GM23338 (cell line): Measurements from ENCODE around the gene SCAND1. TPM values are rescaled to one million over a fixed set of nuclear protein-coding genes. Genes with fewer than 3 reads are reported as not detected.

Experiments
- ATAC-seq: fragments of 200-7000 bp; cut with Tn5 transposase; 3 replicates; pipeline ENCODE4 v1.9.1; 2020
- DNase-seq: peaks from one replicate; pipeline ENCODE4 v3.0.0-alpha.2; 2015; ENCODE audit warnings: low spot score
- H2AFZ ChIP-seq: fragments of 200-600 bp; sonication (generic); 2 replicates; pipeline ENCODE4 v1.8.0; 2016; ENCODE audit warnings: antibody characterized with exemption, mild to moderate bottlenecking, moderate library complexity
- H3F3A ChIP-seq: fragments of 200-600 bp; sonication (generic); replicated peaks from 2 replicates; pipeline ENCODE4 v1.8.0; 2017; ENCODE audit warnings: antibody characterized with exemption, mixed run types, low read depth
- H3K27ac ChIP-seq: fragments of 200-600 bp; sonication (generic); 2 replicates; pipeline ENCODE4 v1.6.1; 2016; ENCODE audit warnings: low read depth
- H3K27me3 ChIP-seq: fragments of 200-600 bp; sonication (generic); 2 replicates; pipeline ENCODE4 v1.8.0; 2016; ENCODE audit warnings: mild to moderate bottlenecking, mixed run types, moderate library complexity; ENCODE audit not compliant: insufficient read depth
- H3K36me3 ChIP-seq: fragments of 200-600 bp; sonication (generic); 2 replicates; pipeline ENCODE4 v1.8.0; 2016; ENCODE audit warnings: mild to moderate bottlenecking; ENCODE audit not compliant: insufficient read depth
- H3K4me1 ChIP-seq: fragments of 200-600 bp; sonication (generic); 2 replicates; pipeline ENCODE4 v1.8.0; 2016; ENCODE audit warnings: mild to moderate bottlenecking, moderate library complexity; ENCODE audit not compliant: insufficient read depth
- H3K4me2 ChIP-seq: fragments of 200-600 bp; sonication (generic); 2 replicates; pipeline ENCODE4 v1.7.1; 2017; ENCODE audit warnings: mixed run types
- H3K4me3 ChIP-seq: fragments of 200-600 bp; sonication (generic); 2 replicates; pipeline ENCODE4 v1.6.1; 2016; ENCODE audit warnings: mixed run types
- H3K79me2 ChIP-seq: fragments of 200-600 bp; sonication (generic); replicated peaks from 2 replicates; pipeline ENCODE4 v1.8.0; 2017; ENCODE audit warnings: mild to moderate bottlenecking; ENCODE audit not compliant: insufficient read depth
- H3K9me2 ChIP-seq: fragments of 200-600 bp; sonication (generic); 2 replicates; pipeline ENCODE4 v1.8.0; 2017; ENCODE audit not compliant: insufficient read depth
- H4K20me1 ChIP-seq: fragments of 200-600 bp; sonication (generic); replicated peaks from 2 replicates; pipeline ENCODE4 v1.8.0; 2017; ENCODE audit warnings: mild to moderate bottlenecking; ENCODE audit not compliant: insufficient read depth
- H3K27ac Mint-ChIP-seq: 2 replicates; pipeline ENCODE4 v1.8.0; 2020; ENCODE audit warnings: inconsistent platforms, mild to moderate bottlenecking, moderate library complexity, mixed read lengths
- H3K27me3 Mint-ChIP-seq: 3 replicates; pipeline ENCODE4 v1.8.0; 2022; ENCODE audit warnings: low read depth, mild to moderate bottlenecking, moderate library complexity, mixed read lengths, inconsistent platforms; ENCODE audit not compliant: insufficient read depth, poor library complexity
- H3K36me3 Mint-ChIP-seq: 3 replicates; pipeline ENCODE4 v1.8.0; 2021; ENCODE audit warnings: low read depth, mild to moderate bottlenecking, inconsistent platforms, moderate library complexity, mixed read lengths
- H3K4me1 Mint-ChIP-seq: 3 replicates; pipeline ENCODE4 v1.8.0; 2020; ENCODE audit warnings: mild to moderate bottlenecking, inconsistent platforms, mixed read lengths
- H3K4me3 Mint-ChIP-seq: 3 replicates; pipeline ENCODE4 v1.8.0; 2021; ENCODE audit warnings: moderate library complexity, mild to moderate bottlenecking, inconsistent platforms, mixed read lengths
- H3K9me3 Mint-ChIP-seq: 3 replicates; pipeline ENCODE4 v1.8.0; 2020; ENCODE audit warnings: moderate library complexity, mild to moderate bottlenecking, inconsistent platforms, mixed read lengths
- CREB1 ChIP-seq: fragments of 250-450 bp; sonication (Bioruptor Pico); IDR thresholded peaks from 2 replicates; pipeline ENCODE4 v1.5.0; 2020; ENCODE audit warnings: low read depth, mild to moderate bottlenecking, moderate library complexity
- EZH2 ChIP-seq: fragments of 200-600 bp; sonication (generic); IDR thresholded peaks from one replicate; pipeline ENCODE4 v1.8.0; 2017; ENCODE audit warnings: antibody characterized with exemption, mild to moderate bottlenecking, low read depth; ENCODE audit not compliant: unreplicated experiment
- JUNB ChIP-seq: IDR thresholded peaks from one replicate; pipeline ENCODE4 v1.6.1; 2016; ENCODE audit warnings: antibody characterized with exemption; ENCODE audit not compliant: unreplicated experiment
- NANOG ChIP-seq: IDR thresholded peaks from 2 replicates; pipeline ENCODE4 v1.6.1; 2016; ENCODE audit warnings: antibody characterized with exemption, borderline replicate concordance
- POLR2AphosphoS5 ChIP-seq: IDR thresholded peaks from 2 replicates; pipeline ENCODE4 v1.6.1; 2016; ENCODE audit warnings: antibody characterized with exemption, low read depth
- REST ChIP-seq: IDR thresholded peaks from one replicate; pipeline ENCODE4 v1.6.1; 2018; ENCODE audit warnings: antibody characterized with exemption; ENCODE audit not compliant: unreplicated experiment
- STAT1 ChIP-seq: IDR thresholded peaks from one replicate; pipeline ENCODE4 v1.6.1; 2016; ENCODE audit warnings: antibody characterized with exemption; ENCODE audit not compliant: unreplicated experiment
- ZNF114 ChIP-seq: fragments of 250-450 bp; sonication (Bioruptor Pico); IDR thresholded peaks from 2 replicates; pipeline ENCODE4 v1.5.0; 2020; ENCODE audit warnings: mild to moderate bottlenecking, moderate library complexity
- ZNF462 ChIP-seq: fragments of 250-450 bp; sonication (Bioruptor Pico); IDR thresholded peaks from 2 replicates; pipeline ENCODE4 v1.5.0; 2020; ENCODE audit warnings: mild to moderate bottlenecking, moderate library complexity
- polyA plus RNA-seq: library from polyadenylated mRNA; unstranded; fragments of >200 nt; fragmentation: Nextera tagmentation; extraction: Ambion mirVana; gene quantifications from 2 replicates; pipeline ENCODE4 v1.2.1, GENCODE V29; 2016
- total RNA-seq: library from RNA; depleted of rRNA; stranded (reverse); fragments of >200 nt; shearing (Covaris generic); gene quantifications from 2 replicates; pipeline ENCODE4 v1.2.3, GENCODE V29; 2014
- TF ChIP-seq, protein P1 (sequence below): IDR thresholded peaks from 2 replicates; pipeline ENCODE4 v1.6.1; 2016; ENCODE audit warnings: antibody characterized with exemption

The SCAND1 gene
- total and polyA plus RNA-seq, 2 experiments from 2014 or later: 118 to 245 TPM

DNA sequence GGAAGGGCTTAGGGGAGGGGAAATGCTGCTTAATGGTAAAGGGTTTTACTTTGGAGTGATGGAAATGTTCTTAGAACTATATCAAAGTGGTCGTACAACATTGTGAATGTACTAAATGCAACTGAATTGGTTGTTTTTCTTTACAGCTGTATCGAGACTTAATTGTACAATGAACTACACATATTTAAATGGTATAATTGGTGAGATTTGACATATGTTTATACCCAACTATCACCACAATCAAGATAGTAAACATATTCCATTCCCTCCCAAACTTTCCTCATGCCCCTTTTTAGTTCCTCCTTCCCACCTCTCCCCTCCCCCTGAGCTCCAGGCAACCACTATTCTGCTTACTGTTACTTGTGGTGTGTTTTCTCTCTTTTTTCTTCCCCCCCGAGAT lies 44.0 kb downstream of the SCAND1 start (continued):
- TF ChIP-seq JUNB (no peak), REST (no peak)
- TF ChIP-seq, protein P1, sequence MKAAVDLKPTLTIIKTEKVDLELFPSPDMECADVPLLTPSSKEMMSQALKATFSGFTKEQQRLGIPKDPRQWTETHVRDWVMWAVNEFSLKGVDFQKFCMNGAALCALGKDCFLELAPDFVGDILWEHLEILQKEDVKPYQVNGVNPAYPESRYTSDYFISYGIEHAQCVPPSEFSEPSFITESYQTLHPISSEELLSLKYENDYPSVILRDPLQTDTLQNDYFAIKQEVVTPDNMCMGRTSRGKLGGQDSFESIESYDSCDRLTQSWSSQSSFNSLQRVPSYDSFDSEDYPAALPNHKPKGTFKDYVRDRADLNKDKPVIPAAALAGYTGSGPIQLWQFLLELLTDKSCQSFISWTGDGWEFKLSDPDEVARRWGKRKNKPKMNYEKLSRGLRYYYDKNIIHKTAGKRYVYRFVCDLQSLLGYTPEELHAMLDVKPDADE: no peak

GRCh38 chr20:35909796-35910195 lies 44.5 kb downstream of the SCAND1 start:
- Histone ChIP-seq H3K27me3 (no peaks in the 10 kb centered on the region), H3K79me2 (no peaks in the 10 kb centered on the region), H3K9me2 (no peaks in the 10 kb centered on the region), H3F3A (no peaks in the 10 kb centered on the region), H3K4me3 (no peak overlapping the region), H3K27ac (no peak overlapping the region), H3K36me3 (peaks cover 7% of the 10 kb centered on the region; the same call in 1 of the 2 replicates), H2AFZ (no peak overlapping the region), H3K4me1 (peaks cover 18% of the 10 kb centered on the region), H3K4me2 (no peak overlapping the region), H4K20me1 (no peaks in the 10 kb centered on the region; the same call in 1 of the 2 replicates)
- TF ChIP-seq STAT1 (no peak), EZH2 (no peak), CREB1 (CRISPR knock-in tag) (no peak), NANOG (no peak), ZNF462 (no peak), ZNF114 (CRISPR knock-in tag) (no peak), POLR2AphosphoS5 (no peak)
- ATAC-seq (no peak), DNase-seq (no peak)
- H3K4me1 Mint-ChIP-seq: peaks cover 28% of the 10 kb centered on the region
- H3K36me3 Mint-ChIP-seq: peaks cover 35% of the 10 kb centered on the region
- H3K27me3 Mint-ChIP-seq: peaks cover 6% of the 10 kb centered on the region
- H3K4me3 Mint-ChIP-seq: no peak overlapping the region
- no peaks in the 10 kb centered on the region for H3K9me3 Mint-ChIP-seq
- H3K27ac Mint-ChIP-seq: no peak overlapping the region
